Upper lobe of right lung (tissue), 1 donor: ENCODE measurements around the gene PIK3R5. TPM values are rescaled to one million over a fixed set of nuclear protein-coding genes. Genes with fewer than 3 reads are reported as not detected.

Experiments used
- ATAC-seq: fragments of 200-7000 bp; cut with Tn5 transposase; one replicate; pipeline ENCODE4 v1.9.1; 2020; ENCODE audit warnings: mild to moderate bottlenecking, moderate library complexity
- DNase-seq: peaks from one replicate; pipeline ENCODE4 v3.0.0-alpha.2; 2020
- H3K27ac ChIP-seq: fragments of 200-600 bp; one replicate; pipeline ENCODE4 v1.8.0; 2022
- H3K27me3 ChIP-seq: fragments of 200-600 bp; one replicate; pipeline ENCODE4 v1.8.0; 2022; ENCODE audit warnings: mild to moderate bottlenecking
- H3K36me3 ChIP-seq: fragments of 200-600 bp; one replicate; pipeline ENCODE4 v1.8.0; 2022
- H3K4me1 ChIP-seq: fragments of 200-600 bp; one replicate; pipeline ENCODE4 v1.8.0; 2022
- H3K4me3 ChIP-seq: fragments of 200-600 bp; one replicate; pipeline ENCODE4 v1.8.0; 2022; ENCODE audit warnings: mild to moderate bottlenecking
- H3K9me3 ChIP-seq: fragments of 200-600 bp; one replicate; pipeline ENCODE4 v1.8.0; 2022
- CTCF ChIP-seq: fragments of 200-600 bp; IDR thresholded peaks from one replicate; pipeline ENCODE4 v1.8.0; 2022; ENCODE audit warnings: antibody characterized with exemption
- intact Hi-C: fragments of 100-400 bp; cut with DNase I; formaldehyde crosslinking; loops from one replicate; pipeline ENCODE4 v1.11.0; 2022
- total RNA-seq: library from RNA; stranded (reverse); fragmentation: NEBNext Ultra II Directional; extraction: Animal tissue kit (Norgen Biotek cat#: 25700); gene quantifications from one replicate; pipeline ENCODE4 v1.2.1, GENCODE V29; 2021
- donor health status: DM: no; HTN: yes; CAD: no; lungs with severe emphysema.

PIK3R5 gene
- total RNA-seq, 1 donor from 2014 or later: 37.7 TPM

- peaks cover 59% of the 10 kb centered on the region for H3K27me3 ChIP-seq
- DNase-seq: no peak
- H3K9me3 ChIP-seq: no peaks in the 10 kb centered on the region
- no peak for ATAC-seq
- H3K27ac ChIP-seq: no peak overlapping the region
- H3K36me3 ChIP-seq: no peaks in the 10 kb centered on the region
- H3K4me1 ChIP-seq: peaks cover 10% of the 10 kb centered on the region
- no peak overlapping the region for H3K4me3 ChIP-seq
- intact Hi-C loops: no loop called here
- TF ChIP-seq CTCF: no peak
Observed at GRCh38 chr17:9006175-9006767, 40.8 kb upstream of the PIK3R5 start.

- Histone ChIP-seq H3K36me3 (no peaks in the 10 kb centered on the region), H3K27me3 (peaks cover 59% of the 10 kb centered on the region), H3K4me1 (peaks cover 10% of the 10 kb centered on the region), H3K9me3 (no peaks in the 10 kb centered on the region), H3K27ac (no peak overlapping the region), H3K4me3 (no peak overlapping the region)
- intact Hi-C loops: no loop called here
- DNase-seq (no peak), ATAC-seq (no peak)
- no peak for TF ChIP-seq CTCF
Observed at GRCh38 chr17:9004961-9005285, 39.4 kb upstream of the PIK3R5 start.

GRCh38 chr17:9004132-9004960 lies 38.8 kb upstream of the PIK3R5 start:
- Histone ChIP-seq H3K27ac (no peak overlapping the region), H3K36me3 (no peaks in the 10 kb centered on the region), H3K9me3 (no peaks in the 10 kb centered on the region), H3K4me1 (peaks cover 10% of the 10 kb centered on the region), H3K4me3 (peak overlapping the region; percentile 26), H3K27me3 (peaks cover 56% of the 10 kb centered on the region)
- no peak for DNase-seq
- TF ChIP-seq CTCF: no peak
- intact Hi-C loops: no loop called here
- ATAC-seq: no peak

- no peaks in the 10 kb centered on the region for H3K9me3 ChIP-seq
- peaks cover 10% of the 10 kb centered on the region for H3K4me1 ChIP-seq
- H3K4me3 ChIP-seq: peak overlapping the region; percentile 40
- no peak overlapping the region for H3K27ac ChIP-seq
- no peaks in the 10 kb centered on the region for H3K36me3 ChIP-seq
- ATAC-seq (no peak), DNase-seq (no peak)
- peaks cover 52% of the 10 kb centered on the region for H3K27me3 ChIP-seq
- TF ChIP-seq CTCF: no peak
- intact Hi-C loops: no loop called here
Observed at GRCh38 chr17:9003355-9004131, 38.0 kb upstream of the PIK3R5 start.

- ATAC-seq: peak; percentile 52
- TF ChIP-seq CTCF: peak; percentile 26
- Histone ChIP-seq H3K27ac (no peak overlapping the region), H3K9me3 (no peaks in the 10 kb centered on the region), H3K4me3 (peak overlapping the region; percentile 40), H3K4me1 (peaks cover 10% of the 10 kb centered on the region), H3K27me3 (peaks cover 52% of the 10 kb centered on the region), H3K36me3 (no peaks in the 10 kb centered on the region)
- DNase-seq: no peak
- intact Hi-C loops: no loop called here
Observed at GRCh38 chr17:9002606-9003354, 37.3 kb upstream of the PIK3R5 start.
